Parathyroid adenoma (tissue), 2 donors: ENCODE data around the gene PPP2R3C.
"Not testable (repeated sequence)": the region's sequence is repeated elsewhere in the genome, so short reads cannot be mapped to it uniquely, and the experiment has no call there.

Experiments
- H2AFZ ChIP-seq: fragments of 300-600 bp; sonication (generic); one replicate; pipeline ENCODE4 v1.7.0; 2017; ENCODE audit warnings: antibody characterized with exemption, mild to moderate bottlenecking
- H3K27ac ChIP-seq: fragments of 300-600 bp; sonication (generic); one replicate; pipeline ENCODE4 v1.7.0; 2017
- H3K27me3 ChIP-seq: fragments of 300-600 bp; sonication (generic); one replicate; pipeline ENCODE4 v1.7.0; 2017; ENCODE audit warnings: low read length; ENCODE audit not compliant: control insufficient read depth, insufficient read depth
- H3K36me3 ChIP-seq: fragments of 300-600 bp; sonication (generic); one replicate; pipeline ENCODE4 v1.7.0; 2017; ENCODE audit warnings: low read length; ENCODE audit not compliant: control insufficient read depth, insufficient read depth
- H3K4me1 ChIP-seq: fragments of 300-600 bp; sonication (generic); one replicate; pipeline ENCODE4 v1.7.0; 2017; ENCODE audit warnings: control low read depth
- H3K4me2 ChIP-seq: fragments of 300-600 bp; sonication (generic); one replicate; pipeline ENCODE4 v1.7.0; 2017; ENCODE audit warnings: low read length
- H3K4me3 ChIP-seq: fragments of 300-600 bp; sonication (generic); one replicate; pipeline ENCODE4 v1.7.0; 2017; ENCODE audit warnings: low read depth, low read length
- H3K79me2 ChIP-seq: fragments of 300-600 bp; sonication (generic); one replicate; pipeline ENCODE4 v1.7.0; 2017; ENCODE audit warnings: control low read depth
- H3K9ac ChIP-seq: fragments of 300-600 bp; sonication (generic); one replicate; pipeline ENCODE4 v1.7.0; 2017; ENCODE audit warnings: mild to moderate bottlenecking
- H3K9me3 ChIP-seq: fragments of 300-600 bp; sonication (generic); one replicate; pipeline ENCODE4 v1.7.0; 2017; ENCODE audit warnings: low read length; ENCODE audit not compliant: control insufficient read depth
- CTCF ChIP-seq: fragments of 300-600 bp; sonication (generic); IDR thresholded peaks from one replicate; pipeline ENCODE4 v1.7.0; 2017; ENCODE audit warnings: antibody characterized with exemption, mild to moderate bottlenecking
- donor health status: primary hyperparathyroidism.

The PPP2R3C gene

GRCh38 chr14:35114036-35114435, 7.8 kb downstream of the PPP2R3C start:
- no peaks in the 10 kb centered on the region for H3K36me3 ChIP-seq
- no peak for TF ChIP-seq CTCF

GRCh38 chr14:35113308-35113950, 8.4 kb downstream of the PPP2R3C start:
- Histone ChIP-seq H3K36me3 (no peaks in the 10 kb centered on the region), H3K9me3 (no peaks in the 10 kb centered on the region), H3K4me3 (no peak overlapping the region), H2AFZ (no peak overlapping the region), H3K4me2 (no peak overlapping the region), H3K4me1 (no peaks in the 10 kb centered on the region), H3K27me3 (no peaks in the 10 kb centered on the region), H3K9ac (no peak overlapping the region), H3K27ac (no peak overlapping the region), H3K79me2 (no peaks in the 10 kb centered on the region)
- TF ChIP-seq CTCF = no peak

More at GRCh38 chr14:35114036-35114435, 7.8 kb downstream of the PPP2R3C start:
- no peaks in the 10 kb centered on the region for H3K27me3 ChIP-seq
- no peak overlapping the region for H3K4me3 ChIP-seq
- H2AFZ ChIP-seq = no peak overlapping the region
- no peaks in the 10 kb centered on the region for H3K79me2 ChIP-seq
- no peak overlapping the region for H3K9ac ChIP-seq
- H3K9me3 ChIP-seq = no peaks in the 10 kb centered on the region
- no peaks in the 10 kb centered on the region for H3K4me1 ChIP-seq
- H3K4me2 ChIP-seq = no peak overlapping the region
- H3K27ac ChIP-seq = no peak overlapping the region

- Histone ChIP-seq H3K4me3 (no peak overlapping the region), H3K27ac (no peak overlapping the region), H3K9ac (no peak overlapping the region), H3K4me1 (no peaks in the 10 kb centered on the region), H3K79me2 (no peaks in the 10 kb centered on the region), H3K9me3 (no peaks in the 10 kb centered on the region), H3K4me2 (no peak overlapping the region), H2AFZ (no peak overlapping the region), H3K36me3 (no peaks in the 10 kb centered on the region), H3K27me3 (no peaks in the 10 kb centered on the region)
- TF ChIP-seq CTCF = no peak
Measured at GRCh38 chr14:35112641-35113040, 9.1 kb downstream of the PPP2R3C start.

GRCh38 chr14:35107866-35108265, 13.9 kb downstream of the PPP2R3C start:
- Histone ChIP-seq H3K9me3 (no peaks in the 10 kb centered on the region), H3K36me3 (no peaks in the 10 kb centered on the region), H3K4me3 (no peak overlapping the region), H3K27me3 (no peaks in the 10 kb centered on the region), H3K27ac (no peak overlapping the region), H3K79me2 (no peaks in the 10 kb centered on the region), H3K9ac (no peak overlapping the region), H2AFZ (no peak overlapping the region), H3K4me2 (no peak overlapping the region), H3K4me1 (no peaks in the 10 kb centered on the region)
- no peak for TF ChIP-seq CTCF

- H2AFZ ChIP-seq, H3K4me1 ChIP-seq, H3K36me3 ChIP-seq: not testable (repeated sequence)
Measured at GRCh38 chr14:35094645-35095044, 27.1 kb downstream of the PPP2R3C start.

More at GRCh38 chr14:35094645-35095044, 27.1 kb downstream of the PPP2R3C start:
- not testable (repeated sequence) for H3K27me3 ChIP-seq, H3K9me3 ChIP-seq, H3K4me2 ChIP-seq, H3K9ac ChIP-seq, H3K79me2 ChIP-seq, H3K4me3 ChIP-seq, H3K27ac ChIP-seq
